Measurements from ENCODE around the gene TMPRSS12.
"Not testable (repeated sequence)": the region's sequence is repeated elsewhere in the genome, so short reads cannot be mapped to it uniquely, and the experiment has no call there.

GRCh38 chr12:50823724-50824123, 19.0 kb upstream of the TMPRSS12 start:
- not testable (repeated sequence) for TF ChIP-seq CEBPB (IDR thresholded peaks at IDR 0.05; ENCODE audit: borderline replicate concordance, low read depth, low read length); TCF7 (IDR thresholded peaks at IDR 0.05; ENCODE audit: low read depth); RAD51 (IDR thresholded peaks at IDR 0.05; ENCODE audit: borderline replicate concordance); CTCF (CRISPR knock-in tag; IDR thresholded peaks at IDR 0.05); ZNF512B (CRISPR knock-in tag; IDR thresholded peaks at IDR 0.05; ENCODE audit: borderline replicate concordance); GABPB1 (CRISPR knock-in tag; IDR thresholded peaks at IDR 0.05); IRF2 (CRISPR knock-in tag; IDR thresholded peaks at IDR 0.05); SMARCE1 (IDR thresholded peaks at IDR 0.05; ENCODE audit: borderline replicate concordance); ZNF18 (CRISPR knock-in tag; IDR thresholded peaks at IDR 0.05; ENCODE audit: insufficient replicate concordance); HNRNPL (IDR thresholded peaks at IDR 0.05; ENCODE audit: low read depth, low read length); AGO1 (IDR thresholded peaks at IDR 0.05; ENCODE audit: low read depth, low read length, poor library complexity, severe bottlenecking); REST (IDR thresholded peaks at IDR 0.05; ENCODE audit: borderline replicate concordance in 1 of 2, low read depth in 1 of 2, low read length in 2 of 2)
